Measurements from ENCODE around the gene XPNPEP2. TPM values are rescaled to one million over a fixed set of nuclear protein-coding genes. Genes with fewer than 3 reads are reported as not detected.

XPNPEP2 gene
- total and polyA plus RNA-seq, 4 donors, result 0.19 to 23.0 (median 4.9) TPM

DNA sequence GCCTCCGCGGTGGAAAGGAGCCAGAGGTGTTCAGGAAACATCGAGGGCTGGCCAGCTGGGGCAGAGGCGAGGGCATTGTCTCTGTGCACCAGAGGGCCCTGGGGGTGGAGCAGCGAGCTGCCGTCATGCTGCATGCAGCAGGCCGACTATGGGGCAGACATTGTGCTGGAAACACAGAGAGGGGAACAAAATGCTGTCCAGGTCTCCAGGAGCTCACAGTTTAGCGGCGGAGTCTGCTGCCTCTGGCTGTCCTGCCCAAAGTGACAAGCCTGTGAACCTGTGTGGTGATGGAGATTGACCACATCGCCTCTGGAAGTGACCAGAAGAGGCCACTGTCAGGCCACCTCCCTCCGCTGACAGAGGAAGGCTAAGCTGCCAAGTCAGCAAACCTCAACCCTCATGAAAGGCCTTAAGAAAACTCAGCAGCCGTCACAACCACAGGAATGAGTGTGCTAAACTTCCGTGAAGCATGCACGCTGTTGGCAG lies 20.8 kb downstream of the XPNPEP2 start (continued):
- TF ChIP-seq, protein P1, sequence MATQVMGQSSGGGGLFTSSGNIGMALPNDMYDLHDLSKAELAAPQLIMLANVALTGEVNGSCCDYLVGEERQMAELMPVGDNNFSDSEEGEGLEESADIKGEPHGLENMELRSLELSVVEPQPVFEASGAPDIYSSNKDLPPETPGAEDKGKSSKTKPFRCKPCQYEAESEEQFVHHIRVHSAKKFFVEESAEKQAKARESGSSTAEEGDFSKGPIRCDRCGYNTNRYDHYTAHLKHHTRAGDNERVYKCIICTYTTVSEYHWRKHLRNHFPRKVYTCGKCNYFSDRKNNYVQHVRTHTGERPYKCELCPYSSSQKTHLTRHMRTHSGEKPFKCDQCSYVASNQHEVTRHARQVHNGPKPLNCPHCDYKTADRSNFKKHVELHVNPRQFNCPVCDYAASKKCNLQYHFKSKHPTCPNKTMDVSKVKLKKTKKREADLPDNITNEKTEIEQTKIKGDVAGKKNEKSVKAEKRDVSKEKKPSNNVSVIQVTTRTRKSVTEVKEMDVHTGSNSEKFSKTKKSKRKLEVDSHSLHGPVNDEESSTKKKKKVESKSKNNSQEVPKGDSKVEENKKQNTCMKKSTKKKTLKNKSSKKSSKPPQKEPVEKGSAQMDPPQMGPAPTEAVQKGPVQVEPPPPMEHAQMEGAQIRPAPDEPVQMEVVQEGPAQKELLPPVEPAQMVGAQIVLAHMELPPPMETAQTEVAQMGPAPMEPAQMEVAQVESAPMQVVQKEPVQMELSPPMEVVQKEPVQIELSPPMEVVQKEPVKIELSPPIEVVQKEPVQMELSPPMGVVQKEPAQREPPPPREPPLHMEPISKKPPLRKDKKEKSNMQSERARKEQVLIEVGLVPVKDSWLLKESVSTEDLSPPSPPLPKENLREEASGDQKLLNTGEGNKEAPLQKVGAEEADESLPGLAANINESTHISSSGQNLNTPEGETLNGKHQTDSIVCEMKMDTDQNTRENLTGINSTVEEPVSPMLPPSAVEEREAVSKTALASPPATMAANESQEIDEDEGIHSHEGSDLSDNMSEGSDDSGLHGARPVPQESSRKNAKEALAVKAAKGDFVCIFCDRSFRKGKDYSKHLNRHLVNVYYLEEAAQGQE (IDR thresholded peaks at IDR 0.05), result no peak

DNA sequence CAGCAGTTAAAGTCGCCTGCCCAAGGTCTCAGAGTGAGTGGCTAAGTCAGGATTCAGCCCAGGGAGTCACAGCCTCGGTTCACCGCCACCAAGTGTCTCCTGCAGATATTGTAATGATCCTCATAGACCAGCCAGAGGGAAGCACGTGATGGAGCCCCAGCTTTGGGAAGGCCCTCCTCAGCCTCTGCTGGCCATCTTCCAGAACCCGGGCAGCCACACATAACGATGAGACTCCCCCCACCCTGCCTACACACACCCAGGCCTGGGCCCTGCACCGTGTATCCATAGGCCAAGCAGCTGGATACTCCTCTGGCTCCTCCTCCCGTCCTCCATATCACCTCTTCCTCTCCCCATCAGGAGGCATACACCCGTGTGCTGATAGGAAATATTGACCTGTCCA lies 21.4 kb downstream of the XPNPEP2 start:
- no peak overlapping the region for H3K9ac ChIP-seq (ENCODE audit: low read depth in 1 of 2, low read length in 2 of 2)
- no peaks in the 10 kb centered on the region for H3K9me3 ChIP-seq (ENCODE audit: control insufficient read depth in 4 of 4, low read length in 3 of 4)
- 77% methylated on average over 9 of the region's 9 CpGs for WGBS
- no peaks in the 10 kb centered on the region for H3K36me3 ChIP-seq (ENCODE audit: control insufficient read depth in 4 of 4, insufficient read depth in 3 of 4, low read depth in 1 of 4, low read length in 3 of 4)
- no peak for DNase-seq (ENCODE audit: low spot score)
- H3K27me3 ChIP-seq (ENCODE audit: control insufficient read depth in 4 of 4, insufficient read depth in 4 of 4, low read length in 3 of 4), result no peaks in the 10 kb centered on the region
- no peak overlapping the region for H3K4me3 ChIP-seq (ENCODE audit: low read depth in 1 of 3, low read length in 3 of 3)
- no peak overlapping the region for H3K27ac ChIP-seq (ENCODE audit: low read depth in 1 of 2, low read length in 2 of 2)
- no peak for TF ChIP-seq FOXA2 (IDR thresholded peaks at IDR 0.05)
- peaks cover 0 to 6% (median 3%) of the 10 kb centered on the region in 4 donors for H3K4me1 ChIP-seq (ENCODE audit: control insufficient read depth in 4 of 4, insufficient read depth in 4 of 4, low read length in 3 of 4)

DNA sequence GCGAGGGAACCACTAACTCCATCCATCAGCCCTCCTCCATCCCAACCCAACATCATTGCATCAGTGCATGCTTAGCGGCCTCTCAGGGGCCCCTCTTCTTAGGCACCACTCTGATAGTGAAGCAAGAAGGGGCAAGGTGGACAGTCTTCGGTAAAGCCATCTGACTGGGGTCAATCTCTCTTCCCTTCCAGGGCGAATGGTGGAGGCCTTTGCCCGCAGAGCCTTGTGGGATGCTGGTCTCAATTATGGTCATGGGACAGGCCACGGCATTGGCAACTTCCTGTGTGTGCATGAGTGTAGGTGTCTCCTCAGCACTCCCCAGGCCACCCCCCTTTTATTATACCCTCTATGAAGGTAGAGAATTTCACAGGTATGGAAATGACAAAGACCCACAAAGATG lies 22.2 kb downstream of the XPNPEP2 start:
- 92% methylated on average over 6 of the region's 6 CpGs for WGBS
- H3K36me3 ChIP-seq (ENCODE audit: control insufficient read depth in 4 of 4, insufficient read depth in 3 of 4, low read depth in 1 of 4, low read length in 3 of 4), result no peaks in the 10 kb centered on the region

More for the DNA sequence above, 22.2 kb downstream of the XPNPEP2 start:
- no peak overlapping the region for H3K27ac ChIP-seq (ENCODE audit: low read depth in 1 of 2, low read length in 2 of 2)
- TF ChIP-seq, protein P2, sequence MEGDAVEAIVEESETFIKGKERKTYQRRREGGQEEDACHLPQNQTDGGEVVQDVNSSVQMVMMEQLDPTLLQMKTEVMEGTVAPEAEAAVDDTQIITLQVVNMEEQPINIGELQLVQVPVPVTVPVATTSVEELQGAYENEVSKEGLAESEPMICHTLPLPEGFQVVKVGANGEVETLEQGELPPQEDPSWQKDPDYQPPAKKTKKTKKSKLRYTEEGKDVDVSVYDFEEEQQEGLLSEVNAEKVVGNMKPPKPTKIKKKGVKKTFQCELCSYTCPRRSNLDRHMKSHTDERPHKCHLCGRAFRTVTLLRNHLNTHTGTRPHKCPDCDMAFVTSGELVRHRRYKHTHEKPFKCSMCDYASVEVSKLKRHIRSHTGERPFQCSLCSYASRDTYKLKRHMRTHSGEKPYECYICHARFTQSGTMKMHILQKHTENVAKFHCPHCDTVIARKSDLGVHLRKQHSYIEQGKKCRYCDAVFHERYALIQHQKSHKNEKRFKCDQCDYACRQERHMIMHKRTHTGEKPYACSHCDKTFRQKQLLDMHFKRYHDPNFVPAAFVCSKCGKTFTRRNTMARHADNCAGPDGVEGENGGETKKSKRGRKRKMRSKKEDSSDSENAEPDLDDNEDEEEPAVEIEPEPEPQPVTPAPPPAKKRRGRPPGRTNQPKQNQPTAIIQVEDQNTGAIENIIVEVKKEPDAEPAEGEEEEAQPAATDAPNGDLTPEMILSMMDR (IDR thresholded peaks at IDR 0.05; ENCODE audit: low read depth, low read length, missing input control), result no peak
- TF ChIP-seq YY1 (IDR thresholded peaks at IDR 0.05), result no peak
- TF ChIP-seq, protein P3, sequence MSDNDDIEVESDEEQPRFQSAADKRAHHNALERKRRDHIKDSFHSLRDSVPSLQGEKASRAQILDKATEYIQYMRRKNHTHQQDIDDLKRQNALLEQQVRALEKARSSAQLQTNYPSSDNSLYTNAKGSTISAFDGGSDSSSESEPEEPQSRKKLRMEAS (IDR thresholded peaks at IDR 0.05), result no peak
- no peak for TF ChIP-seq RXRA (IDR thresholded peaks at IDR 0.05)
- TF ChIP-seq HNF4G (IDR thresholded peaks at IDR 0.05), result no peak
- TF ChIP-seq HNF4A (conservative IDR thresholded peaks at IDR 0.05), result no peak
- TF ChIP-seq GABPA (IDR thresholded peaks at IDR 0.05 in 1 of 2, conservative IDR thresholded peaks at IDR 0.05 in 1 of 2), result no peak
- TF ChIP-seq, protein P4, sequence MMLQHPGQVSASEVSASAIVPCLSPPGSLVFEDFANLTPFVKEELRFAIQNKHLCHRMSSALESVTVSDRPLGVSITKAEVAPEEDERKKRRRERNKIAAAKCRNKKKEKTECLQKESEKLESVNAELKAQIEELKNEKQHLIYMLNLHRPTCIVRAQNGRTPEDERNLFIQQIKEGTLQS (IDR thresholded peaks at IDR 0.05), result no peak
- no peak for TF ChIP-seq EGR1 (IDR thresholded peaks at IDR 0.05; ENCODE audit: low read depth in 2 of 2)
- TF ChIP-seq FOXA1 (IDR thresholded peaks at IDR 0.05), result no peak
- no peak for TF ChIP-seq JUND (IDR thresholded peaks at IDR 0.05)
- TF ChIP-seq SP1 (IDR thresholded peaks at IDR 0.05), result no peak
- no peak for TF ChIP-seq TAF1 (conservative IDR thresholded peaks at IDR 0.05)
- TF ChIP-seq, protein P1 (IDR thresholded peaks at IDR 0.05), result no peak
- no peaks in the 10 kb centered on the region for H3K9me3 ChIP-seq (ENCODE audit: control insufficient read depth in 4 of 4, low read length in 3 of 4)
- H3K9ac ChIP-seq (ENCODE audit: low read depth in 1 of 2, low read length in 2 of 2), result no peak overlapping the region
- H3K4me1 ChIP-seq (ENCODE audit: control insufficient read depth in 4 of 4, insufficient read depth in 4 of 4, low read length in 3 of 4), result peaks cover 0 to 3% (median 0%) of the 10 kb centered on the region in 4 donors
- no peak overlapping the region for H3K4me3 ChIP-seq (ENCODE audit: low read depth in 1 of 3, low read length in 3 of 3)
- H3K27me3 ChIP-seq (ENCODE audit: control insufficient read depth in 4 of 4, insufficient read depth in 4 of 4, low read length in 3 of 4), result no peaks in the 10 kb centered on the region
- DNase-seq (ENCODE audit: low spot score), result no peak

Measured in liver (tissue), 9 donors.